CD4-positive, alpha-beta T cell treated with Interleukin-12 subunit alpha and Interleukin-12 subunit beta, for 1 hour (primary cell): ENCODE results near the gene NCR3LG1.

Experiments used
- DNase-seq: peaks from one replicate; pipeline ENCODE4 v3.0.0-alpha.2; 2020

Gene NCR3LG1

DNA sequence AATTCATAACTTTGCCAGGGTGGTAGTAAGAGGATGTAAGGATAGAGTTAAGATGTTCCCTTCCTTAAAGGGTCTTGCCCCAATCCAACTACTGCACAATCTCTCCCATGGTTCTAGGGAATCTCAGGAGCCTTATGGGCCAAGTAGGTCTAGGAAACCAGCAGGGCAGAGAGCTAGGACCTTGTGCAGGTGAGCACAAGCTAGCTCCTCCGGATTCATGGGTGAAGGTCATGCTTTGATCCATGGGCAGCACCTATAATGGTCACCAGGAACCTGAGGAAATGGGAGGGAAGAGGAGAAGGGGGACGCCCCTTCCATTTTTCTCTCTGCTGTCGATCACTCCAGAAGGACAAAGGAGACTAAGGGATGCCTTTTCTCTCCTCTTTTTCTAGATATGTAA lies 20.0 kb downstream of the NCR3LG1 start:
- no peak for DNase-seq

DNA sequence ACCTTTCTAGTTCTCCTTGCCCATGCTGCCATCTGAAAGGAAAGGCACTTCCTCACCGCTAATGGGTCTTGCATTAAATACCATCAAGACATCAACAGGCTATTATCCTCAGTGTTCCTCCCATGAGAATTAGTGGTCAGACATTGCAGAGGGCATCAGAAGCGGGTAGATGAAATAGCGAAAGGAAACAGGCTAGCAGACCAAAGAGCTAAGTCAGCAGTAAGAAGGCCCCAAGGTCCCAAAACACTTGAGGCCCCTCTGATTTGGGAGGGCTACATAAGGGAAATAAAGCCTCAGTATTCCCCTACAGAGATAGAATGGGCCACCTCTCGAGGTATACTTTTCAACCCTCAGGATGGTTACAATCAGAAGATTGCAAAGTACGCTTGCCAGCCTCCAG lies 23.9 kb downstream of the NCR3LG1 start:
- no peak for DNase-seq

DNA sequence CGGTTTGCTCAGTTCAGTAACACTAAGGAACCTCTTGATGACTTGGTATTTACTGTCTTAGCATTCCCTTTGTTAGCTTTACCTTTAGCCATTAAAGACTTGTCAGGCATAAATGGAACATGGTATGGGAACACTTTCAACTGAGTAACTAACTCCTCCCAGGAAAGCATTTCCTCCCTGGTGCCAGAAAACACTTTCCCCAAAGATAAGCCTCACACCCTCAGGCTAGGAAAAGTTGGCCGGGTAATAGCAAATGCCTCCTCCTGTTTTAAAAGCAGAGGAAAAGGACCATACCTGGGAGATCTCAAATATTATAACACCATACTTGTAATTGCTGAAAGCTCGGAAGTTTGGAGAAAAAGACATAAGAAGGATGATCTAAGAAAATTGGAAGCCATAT lies 24.9 kb downstream of the NCR3LG1 start:
- no peak for DNase-seq

DNA sequence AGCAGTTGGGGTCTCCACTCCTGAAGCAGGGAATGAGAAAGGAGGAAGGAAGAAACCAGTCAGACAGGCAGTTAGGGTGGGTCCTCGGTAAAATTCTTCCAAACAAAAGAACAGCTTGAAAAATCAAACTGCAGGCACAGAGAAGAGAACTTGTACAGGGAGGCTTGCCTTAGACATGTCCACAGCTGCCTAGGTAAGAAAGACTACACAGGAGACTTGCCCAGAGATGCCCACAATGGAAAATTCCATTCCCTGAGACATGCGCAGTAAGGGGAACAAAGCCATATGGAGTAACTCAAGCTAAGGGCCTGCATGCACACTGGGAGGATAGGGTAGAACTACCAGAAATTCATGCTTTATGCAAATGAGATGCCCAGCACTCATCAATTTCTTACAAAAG lies 27.1 kb downstream of the NCR3LG1 start:
- no peak for DNase-seq

DNA sequence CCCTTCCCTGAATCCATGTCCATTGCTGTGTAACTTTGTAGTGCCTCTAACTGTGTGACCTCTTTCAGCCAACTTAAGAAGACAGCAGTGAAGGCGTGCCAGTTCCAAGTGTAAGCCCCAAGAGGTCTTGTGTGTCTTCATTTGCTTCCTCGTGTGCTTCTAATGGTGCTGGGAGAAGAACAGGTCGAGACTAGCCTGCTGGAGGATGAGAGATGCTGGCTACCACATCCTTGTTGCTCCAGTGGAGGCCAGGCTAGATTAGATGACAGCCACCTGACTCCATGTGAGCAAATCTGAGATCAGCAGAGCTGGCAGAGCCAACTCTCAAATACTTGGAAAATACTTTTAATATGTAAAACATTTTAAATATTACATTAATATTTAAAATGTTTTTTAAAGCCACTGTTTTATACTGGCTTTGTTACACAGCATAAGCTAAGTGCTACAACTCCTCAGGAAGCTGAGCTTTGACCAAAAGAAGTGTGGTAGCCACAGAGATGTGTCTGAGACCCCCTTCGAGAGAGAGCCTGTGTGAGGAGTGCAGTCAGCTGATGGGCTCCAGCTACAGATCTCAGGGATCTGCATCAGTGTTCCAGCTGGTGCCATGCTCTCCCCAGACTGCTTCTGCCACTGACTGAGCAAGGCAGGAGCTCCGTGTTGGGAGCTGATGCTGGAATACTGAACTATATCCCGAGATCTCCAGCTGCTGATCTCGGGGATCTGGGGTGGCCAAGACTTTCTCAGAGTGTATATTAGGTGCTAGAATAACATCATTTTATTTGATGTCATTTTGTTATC lies 28.0 kb downstream of the NCR3LG1 start:
- no peak for DNase-seq

DNA sequence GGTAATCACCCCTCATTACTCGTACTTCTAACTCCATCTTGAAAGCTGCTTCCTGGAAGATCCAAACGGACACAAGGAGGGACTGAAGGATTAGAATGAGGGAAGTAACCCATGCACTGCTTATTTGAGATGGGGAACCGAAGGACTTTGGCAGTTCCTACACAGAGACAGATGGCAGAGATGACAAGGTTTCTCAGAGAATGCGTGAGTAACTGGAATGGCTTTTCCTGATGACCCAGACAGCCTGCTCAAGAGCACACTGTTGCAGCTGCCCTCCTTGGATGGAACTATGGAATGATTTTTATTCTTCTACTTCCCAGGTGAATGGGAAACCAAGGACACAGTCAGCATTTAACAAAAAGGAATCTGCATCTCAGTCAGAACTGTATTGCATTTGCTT lies 29.6 kb downstream of the NCR3LG1 start:
- no peak for DNase-seq

DNA sequence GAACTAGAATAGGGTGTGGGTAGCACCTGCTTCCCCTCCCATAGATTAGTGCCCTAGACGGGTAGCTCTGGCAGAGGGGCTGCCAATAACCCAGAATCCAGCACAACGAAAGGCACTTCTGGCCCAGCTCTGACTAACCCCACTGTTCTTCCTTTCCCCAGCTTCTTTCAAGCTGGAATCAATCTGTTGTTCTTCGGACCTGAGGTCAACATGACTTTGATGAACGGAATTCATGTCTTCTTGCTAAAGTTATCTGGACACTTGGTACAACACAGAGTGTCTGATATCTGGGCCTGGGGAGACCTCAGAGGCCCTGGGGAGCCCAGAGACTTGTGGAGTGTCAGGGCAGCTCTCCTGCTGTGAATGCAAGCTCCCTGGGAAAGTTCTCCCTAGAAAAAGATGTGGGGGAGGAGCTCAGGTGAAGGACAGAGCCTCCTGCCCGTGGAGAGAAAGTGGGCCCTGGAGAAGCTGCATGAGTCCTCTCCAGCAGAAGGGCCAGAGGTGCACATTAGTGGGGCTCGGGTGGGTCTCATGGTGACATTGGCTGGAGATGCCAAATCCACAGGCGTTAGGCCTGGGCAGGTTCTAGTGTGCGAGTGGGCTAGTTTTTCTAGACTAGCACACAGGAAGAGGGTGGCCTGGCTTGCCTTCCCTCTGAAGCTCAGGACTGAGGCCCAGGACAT lies 30.6 kb downstream of the NCR3LG1 start:
- DNase-seq, result no peak

DNA sequence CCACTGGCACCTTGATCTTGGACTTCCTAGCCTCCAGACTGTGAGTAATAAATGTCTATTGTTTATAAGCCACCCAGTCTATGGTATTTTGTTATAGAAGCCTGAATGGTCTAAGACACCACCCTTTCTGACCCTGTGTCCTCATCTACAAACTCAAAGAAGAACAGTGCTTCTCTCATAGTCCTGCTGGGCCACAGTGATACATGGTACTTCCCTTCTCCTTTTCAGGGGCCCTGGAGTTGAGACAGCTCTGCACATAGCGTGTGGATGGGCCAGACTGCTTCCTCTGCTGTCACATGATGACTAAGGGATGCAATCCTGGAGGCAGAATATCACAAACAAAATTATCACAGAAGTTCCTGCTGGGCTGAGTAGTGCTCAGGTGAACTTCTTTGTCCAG lies 31.9 kb downstream of the NCR3LG1 start:
- DNase-seq, result no peak

DNA sequence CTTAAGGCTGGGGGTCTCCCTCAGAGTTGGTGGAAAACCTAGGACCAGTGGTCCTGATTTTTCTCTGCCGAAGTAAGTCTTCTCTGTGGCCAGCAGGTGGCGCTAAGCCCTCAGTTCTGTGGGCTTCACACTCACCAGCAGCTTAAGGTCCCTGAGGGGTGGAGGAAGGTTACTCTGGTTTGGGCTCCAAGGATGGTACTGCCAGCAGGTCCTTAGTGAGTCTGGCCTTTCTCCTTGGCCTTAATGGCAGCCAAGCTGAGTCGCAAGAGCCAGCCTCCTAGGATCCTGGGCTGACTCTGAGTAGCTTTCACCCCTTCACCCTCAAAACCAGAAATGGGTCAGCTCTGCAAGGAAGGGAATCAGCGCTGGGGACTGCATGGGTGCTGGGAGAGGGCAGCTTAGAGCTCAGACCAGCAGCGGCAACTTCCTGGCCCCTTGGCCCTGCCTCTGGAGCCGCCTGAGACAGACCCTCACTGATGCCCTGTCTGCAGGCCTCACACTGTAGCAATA lies 32.5 kb downstream of the NCR3LG1 start:
- DNase-seq, result peak; percentile 77

DNA sequence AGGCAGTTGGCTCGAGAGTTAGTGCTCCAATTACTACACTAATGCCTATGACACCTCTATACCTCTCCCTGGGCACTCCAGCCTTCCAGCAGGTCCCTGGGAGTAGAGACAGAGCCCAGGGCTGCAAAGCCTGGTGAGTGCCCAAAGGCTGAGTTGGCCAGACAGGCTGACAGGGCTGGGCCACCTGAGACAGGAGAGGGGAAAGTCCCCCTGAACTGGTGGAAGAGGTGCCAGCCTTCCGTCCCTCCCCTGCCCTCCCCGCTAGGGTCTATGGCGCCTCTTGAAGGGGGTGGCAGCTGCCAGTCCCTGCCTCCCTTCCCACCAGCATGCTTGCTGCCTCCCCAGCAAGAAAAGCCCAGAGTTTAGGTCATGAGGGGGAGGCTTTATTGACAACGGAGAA lies 33.9 kb downstream of the NCR3LG1 start:
- DNase-seq, result no peak

DNA sequence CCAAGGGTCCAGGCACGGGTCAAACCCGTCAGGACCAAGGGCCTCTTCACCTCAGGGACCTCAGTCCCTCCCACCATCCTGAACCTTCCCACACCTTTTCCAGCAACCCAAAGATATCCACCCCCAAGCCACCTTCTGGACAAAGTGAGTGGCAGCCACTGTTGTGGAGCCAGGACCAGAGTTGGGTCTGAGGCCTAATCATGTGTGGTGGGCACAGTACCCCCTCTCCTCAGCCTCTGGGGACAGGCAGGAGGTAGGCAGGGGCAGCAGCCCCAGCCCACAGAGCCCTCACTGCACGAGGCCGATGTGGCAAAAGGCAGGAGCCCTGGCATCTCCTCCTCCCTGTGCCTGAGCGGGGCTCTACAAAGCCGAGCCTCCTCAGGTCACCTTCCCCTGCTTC lies 34.3 kb downstream of the NCR3LG1 start:
- no peak for DNase-seq

DNA sequence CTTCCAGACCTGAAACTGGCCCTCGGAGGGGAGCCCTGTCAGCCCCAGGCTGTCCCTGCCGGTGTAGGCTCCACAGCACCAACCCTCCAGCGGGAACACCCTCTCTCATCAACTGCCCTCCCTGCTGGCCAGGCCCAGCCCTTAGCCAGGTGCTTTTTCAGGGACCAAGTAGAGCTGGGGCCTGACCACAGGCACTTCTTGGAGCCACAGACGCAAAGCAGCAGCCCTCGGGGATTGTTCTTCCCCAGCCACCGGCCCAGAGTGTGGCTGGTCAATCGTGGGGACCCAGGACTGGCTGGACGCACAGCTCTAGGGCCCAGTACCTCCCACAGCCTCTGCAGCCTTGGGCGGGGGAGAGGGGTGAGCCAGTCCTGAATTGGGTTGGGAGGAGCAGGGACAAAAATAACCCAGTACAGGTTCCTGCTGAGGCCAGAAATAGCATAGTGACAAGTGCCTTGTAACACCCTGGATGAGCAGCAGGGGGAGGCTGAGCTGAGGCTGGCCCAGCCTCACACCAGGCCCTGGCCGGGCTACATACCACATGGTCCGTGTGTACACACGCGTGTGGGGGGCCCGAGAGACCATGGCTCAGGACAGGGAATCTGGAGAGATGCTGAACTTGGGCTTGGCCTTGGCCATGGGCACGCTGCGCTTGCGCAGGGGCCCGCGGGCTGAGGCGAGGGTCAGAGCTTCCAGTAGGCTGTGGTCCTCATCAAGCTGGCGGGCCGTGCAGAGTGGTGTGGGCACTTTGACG lies 34.9 kb downstream of the NCR3LG1 start:
- peak; percentile 34 for DNase-seq

DNA sequence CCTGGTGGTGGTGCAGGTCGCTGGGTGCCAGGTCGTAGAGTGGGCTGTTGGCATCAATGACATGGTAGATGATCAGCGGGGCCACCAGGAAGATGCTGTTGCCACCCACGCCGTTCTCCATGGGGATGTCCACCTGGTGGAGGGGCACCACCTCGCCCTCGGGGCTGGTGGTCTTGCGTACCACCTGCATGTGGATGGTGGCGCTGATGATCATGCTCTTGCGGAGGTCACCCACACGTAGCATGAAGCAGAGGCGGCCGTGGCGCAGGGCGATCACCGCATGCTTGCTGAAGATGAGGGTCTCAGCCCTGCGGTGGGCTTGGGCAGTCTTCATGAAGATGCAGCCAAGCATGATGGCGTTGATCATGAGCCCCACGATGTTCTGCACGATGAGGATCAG lies 35.7 kb downstream of the NCR3LG1 start:
- no peak for DNase-seq

DNA sequence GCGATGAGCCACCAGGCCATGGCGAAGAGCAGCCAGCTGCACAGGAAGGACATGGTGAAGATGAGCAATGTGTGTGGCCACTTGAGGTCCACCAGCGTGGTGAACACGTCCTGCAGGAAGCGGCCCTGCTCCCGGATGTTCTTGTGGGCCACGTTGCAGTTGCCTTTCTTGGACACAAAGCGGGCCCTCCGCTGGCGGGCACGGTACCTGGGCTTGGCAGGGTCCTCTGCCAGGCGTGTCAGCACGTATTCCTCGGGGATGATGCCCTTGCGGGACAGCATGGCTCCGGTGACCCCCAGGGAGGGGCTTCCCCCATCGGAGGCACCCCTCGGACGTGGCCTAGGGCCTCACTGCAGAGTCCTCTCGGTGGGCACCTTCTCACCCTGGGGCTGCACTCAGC lies 36.2 kb downstream of the NCR3LG1 start:
- DNase-seq, result no peak

DNA sequence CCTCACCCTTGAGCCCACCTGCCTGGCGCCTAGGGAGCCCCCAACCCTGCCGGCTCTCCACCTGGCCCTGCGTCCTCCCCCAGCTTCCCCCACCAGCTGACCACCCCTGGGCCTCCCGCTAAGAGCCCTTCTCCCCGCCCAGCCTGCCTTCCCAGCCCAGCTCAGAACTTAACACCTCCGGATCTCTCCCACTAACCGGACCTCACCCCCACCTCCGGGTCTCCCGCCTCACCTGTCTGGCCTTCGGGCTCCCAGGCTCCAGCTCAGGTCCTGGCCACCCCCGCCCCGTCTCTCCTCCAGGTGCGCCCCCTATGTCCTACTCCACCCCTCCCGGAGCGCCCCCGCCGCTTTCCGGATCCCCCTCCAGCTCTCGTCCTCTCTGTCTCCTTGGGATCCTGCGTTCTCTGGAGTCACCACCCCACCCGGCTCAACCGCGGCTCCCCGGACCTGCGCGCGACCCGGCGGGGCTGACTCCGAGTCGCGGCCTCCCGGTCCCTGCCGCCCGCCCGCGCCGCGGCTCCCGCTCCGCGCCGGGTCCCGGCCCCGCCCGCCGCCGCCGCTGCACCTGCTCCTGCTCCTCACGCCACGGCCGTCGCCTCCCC lies 37.1 kb downstream of the NCR3LG1 start, which contains the start of gene KCNJ11:
TSS of gene KCNJ11 (minus strand) at position 51 of the 602 bp plus-strand sequence. CDS start 568 bp downstream, outside the sequence.
- no peak for DNase-seq

DNA sequence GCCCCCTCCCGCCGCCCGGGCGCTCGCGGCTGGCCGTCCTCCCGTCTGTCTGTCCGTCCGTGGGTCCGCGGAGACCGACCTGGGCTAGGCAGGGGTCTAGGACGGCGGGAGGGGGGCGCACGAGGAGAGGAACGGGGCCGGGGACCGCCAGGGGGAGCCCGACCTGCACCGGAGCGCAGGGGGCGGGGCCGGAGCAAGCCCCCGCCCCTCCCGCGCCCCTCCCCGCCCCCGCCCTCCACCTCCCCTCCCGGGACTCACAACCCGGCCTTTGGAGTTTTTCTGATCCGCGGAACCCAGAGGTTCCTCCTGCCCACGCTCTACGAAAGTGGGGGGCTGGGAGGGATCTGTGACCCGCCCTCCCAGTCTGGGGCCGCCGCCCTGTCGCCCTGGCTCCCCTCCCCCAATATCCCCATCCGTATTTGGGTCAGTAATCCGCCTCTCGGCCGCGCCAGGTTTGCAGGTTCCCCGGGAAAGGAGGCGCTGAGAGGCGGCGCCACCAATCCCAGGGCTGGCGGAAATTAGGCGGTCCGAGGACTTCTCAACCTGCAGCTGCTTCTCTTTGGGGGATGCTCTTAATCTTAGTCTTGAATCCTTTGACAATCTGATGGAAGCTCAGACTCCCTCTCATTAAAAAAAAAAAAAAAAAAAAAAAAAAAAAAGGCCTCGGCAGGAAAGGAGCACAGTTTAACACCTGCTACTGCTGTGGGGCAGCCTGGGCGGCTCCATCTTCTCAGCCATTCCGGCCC lies 37.8 kb downstream of the NCR3LG1 start:
- DNase-seq, result peak; percentile 83

DNA sequence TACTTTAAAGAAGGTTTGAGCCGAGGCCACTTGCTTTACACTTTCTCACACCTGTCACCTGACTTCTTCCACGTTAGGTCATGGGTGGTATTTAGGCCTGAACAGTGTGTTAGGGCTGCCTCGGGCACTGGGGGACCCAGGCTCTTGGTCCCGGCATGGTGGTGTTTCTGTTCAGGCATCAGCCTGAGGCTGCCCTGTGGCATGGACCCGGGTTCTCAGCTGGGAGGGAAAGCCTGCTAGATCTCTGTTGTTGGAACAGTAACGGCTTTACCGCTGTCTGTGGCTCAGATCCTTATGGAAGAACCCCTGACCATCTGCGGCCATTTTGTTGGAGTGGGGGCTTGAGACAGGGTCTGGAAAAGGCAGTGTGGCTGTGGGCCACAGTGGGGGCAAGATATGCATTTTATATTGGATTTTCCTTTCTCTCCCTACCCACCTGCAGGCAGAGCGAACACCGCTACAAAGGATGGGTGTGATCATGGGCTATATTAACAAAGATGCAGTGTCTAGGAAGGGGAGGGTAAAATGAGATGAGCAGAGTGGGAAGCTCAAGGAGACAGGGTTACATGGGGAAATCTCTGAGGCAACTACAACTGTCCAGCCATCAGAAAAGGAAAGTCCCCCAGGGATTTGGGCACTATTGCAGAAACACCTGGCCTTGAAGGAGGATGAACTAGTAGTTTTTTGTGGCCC lies 38.5 kb downstream of the NCR3LG1 start:
- no peak for DNase-seq

DNA sequence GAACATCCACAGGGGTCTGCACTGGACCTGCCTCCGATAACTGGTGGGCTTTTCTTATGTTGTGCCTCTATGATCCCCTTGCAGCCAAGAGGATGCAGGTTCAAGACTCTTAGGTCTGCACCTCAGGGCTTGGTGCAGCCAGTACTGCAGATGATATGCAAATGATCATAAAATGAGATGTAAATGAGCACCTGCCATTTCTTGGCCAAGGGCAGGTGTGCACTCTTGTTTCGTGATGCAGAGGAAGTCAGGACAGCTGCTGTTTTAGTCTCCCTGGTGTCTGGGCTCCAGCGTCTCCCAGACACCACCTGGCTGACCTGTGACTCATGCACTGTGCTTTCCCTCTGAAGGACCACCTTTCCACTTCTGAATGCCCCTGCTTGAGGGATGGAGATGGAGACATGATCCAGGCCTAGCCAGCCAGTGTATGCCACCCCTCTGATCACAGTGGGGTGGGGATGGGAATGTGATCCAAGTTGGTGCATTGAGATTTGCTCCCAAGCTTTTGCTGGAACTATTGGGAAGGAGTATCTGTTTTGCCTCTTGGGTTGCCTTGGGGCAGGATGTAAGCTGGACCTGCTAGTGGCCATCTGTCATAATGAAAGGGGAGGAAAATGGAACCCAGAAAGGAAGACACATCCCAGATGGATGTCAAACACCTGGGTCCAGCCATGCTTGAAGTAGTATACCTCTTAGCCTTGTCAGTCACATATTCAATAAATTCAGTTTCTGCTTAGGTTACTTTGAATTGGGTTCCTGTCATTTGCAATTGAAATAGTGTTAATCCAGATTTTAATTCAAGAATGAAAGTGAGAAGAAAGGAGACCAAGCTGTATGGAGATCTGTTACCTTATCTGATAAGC lies 40.1 kb downstream of the NCR3LG1 start:
- no peak for DNase-seq

DNA sequence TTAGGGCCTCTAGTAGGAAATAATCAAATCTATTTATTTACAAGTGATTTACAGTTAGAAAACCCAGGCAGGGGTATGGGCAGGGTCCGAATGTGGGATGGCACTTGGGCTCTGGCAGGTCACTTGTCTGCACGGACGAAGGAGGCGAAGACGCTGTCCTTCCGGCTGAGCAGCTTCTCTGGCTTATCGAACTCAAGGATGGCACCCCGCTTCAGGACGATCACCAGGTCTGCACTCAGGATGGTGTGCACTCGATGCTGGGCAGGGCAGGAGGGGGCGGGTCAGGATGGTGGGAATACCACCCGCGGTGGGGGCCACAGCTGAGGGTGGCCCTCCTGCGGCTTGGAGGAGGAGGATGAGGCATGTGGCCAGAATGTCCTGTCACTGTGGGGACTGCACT lies 41.3 kb downstream of the NCR3LG1 start:
- no peak for DNase-seq

DNA sequence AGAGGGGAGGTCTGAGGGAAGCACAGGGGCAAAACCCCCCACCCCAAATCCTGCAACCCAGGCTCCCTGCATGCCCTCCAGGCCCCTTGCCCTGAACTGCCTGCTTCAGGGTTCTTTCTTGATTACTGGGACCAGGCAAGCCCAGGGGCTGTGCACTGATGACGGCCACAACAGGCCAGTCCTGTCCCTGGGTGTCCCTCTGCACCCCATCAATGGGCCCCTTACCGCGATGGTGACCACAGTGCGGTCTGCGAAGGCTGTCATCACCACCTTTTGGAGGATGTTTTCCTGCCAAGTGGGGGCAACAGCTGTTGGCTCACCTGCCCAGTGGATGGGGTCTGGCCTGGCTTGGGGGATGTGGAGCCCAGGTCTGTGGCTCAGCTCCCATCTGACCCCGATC lies 41.9 kb downstream of the NCR3LG1 start:
- DNase-seq, result no peak
